ENCODE data around the gene GPX4.

GRCh38 chr19:1146858-1147780 is 43.3 kb downstream of the GPX4 start:
- TF ChIP-seq CTCF (IDR thresholded peaks at IDR 0.05) (no peak), POLR2AphosphoS5 (IDR thresholded peaks at IDR 0.05; ENCODE audit: low read depth, low read length) (no peak), SIN3A (IDR thresholded peaks at IDR 0.05; ENCODE audit: borderline replicate concordance, insufficient read depth, low read depth, low read length) (no peak)
- TF ChIP-seq, protein P1, sequence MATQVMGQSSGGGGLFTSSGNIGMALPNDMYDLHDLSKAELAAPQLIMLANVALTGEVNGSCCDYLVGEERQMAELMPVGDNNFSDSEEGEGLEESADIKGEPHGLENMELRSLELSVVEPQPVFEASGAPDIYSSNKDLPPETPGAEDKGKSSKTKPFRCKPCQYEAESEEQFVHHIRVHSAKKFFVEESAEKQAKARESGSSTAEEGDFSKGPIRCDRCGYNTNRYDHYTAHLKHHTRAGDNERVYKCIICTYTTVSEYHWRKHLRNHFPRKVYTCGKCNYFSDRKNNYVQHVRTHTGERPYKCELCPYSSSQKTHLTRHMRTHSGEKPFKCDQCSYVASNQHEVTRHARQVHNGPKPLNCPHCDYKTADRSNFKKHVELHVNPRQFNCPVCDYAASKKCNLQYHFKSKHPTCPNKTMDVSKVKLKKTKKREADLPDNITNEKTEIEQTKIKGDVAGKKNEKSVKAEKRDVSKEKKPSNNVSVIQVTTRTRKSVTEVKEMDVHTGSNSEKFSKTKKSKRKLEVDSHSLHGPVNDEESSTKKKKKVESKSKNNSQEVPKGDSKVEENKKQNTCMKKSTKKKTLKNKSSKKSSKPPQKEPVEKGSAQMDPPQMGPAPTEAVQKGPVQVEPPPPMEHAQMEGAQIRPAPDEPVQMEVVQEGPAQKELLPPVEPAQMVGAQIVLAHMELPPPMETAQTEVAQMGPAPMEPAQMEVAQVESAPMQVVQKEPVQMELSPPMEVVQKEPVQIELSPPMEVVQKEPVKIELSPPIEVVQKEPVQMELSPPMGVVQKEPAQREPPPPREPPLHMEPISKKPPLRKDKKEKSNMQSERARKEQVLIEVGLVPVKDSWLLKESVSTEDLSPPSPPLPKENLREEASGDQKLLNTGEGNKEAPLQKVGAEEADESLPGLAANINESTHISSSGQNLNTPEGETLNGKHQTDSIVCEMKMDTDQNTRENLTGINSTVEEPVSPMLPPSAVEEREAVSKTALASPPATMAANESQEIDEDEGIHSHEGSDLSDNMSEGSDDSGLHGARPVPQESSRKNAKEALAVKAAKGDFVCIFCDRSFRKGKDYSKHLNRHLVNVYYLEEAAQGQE (IDR thresholded peaks at IDR 0.05; ENCODE audit: insufficient read depth in 1 of 2, low read depth in 2 of 2, low read length in 1 of 2) = no peak

Data from Panc1 (cell line).